H9 (cell line): ENCODE measurements around the gene PKIB. TPM values are rescaled to one million over a fixed set of nuclear protein-coding genes. Genes with fewer than 3 reads are reported as not detected.

Experiments used
- DNase-seq: peaks from one replicate; pipeline ENCODE4 v3.0.0-alpha.2; 2017
- H2AFZ ChIP-seq: one replicate; pipeline ENCODE4 v1.6.1; 2013; ENCODE audit warnings: mild to moderate bottlenecking, low read length, control low read depth, moderate library complexity
- H2AK5ac ChIP-seq: 2 replicates; pipeline ENCODE4 v1.6.1; 2013; ENCODE audit warnings: low read length, control low read depth, mixed read lengths; ENCODE audit not compliant: insufficient read length
- H2BK120ac ChIP-seq: one replicate; pipeline ENCODE4 v1.6.1; 2013; ENCODE audit warnings: low read depth, mild to moderate bottlenecking, low read length, control low read depth, inconsistent platforms; ENCODE audit not compliant: poor library complexity, severe bottlenecking
- H2BK12ac ChIP-seq: 2 replicates; pipeline ENCODE4 v1.6.1; 2013; ENCODE audit warnings: low read length, control low read depth, mixed read lengths, low read depth; ENCODE audit not compliant: insufficient read length
- H2BK15ac ChIP-seq: 2 replicates; pipeline ENCODE4 v1.6.1; 2013; ENCODE audit warnings: low read depth, low read length, control low read depth
- H2BK20ac ChIP-seq: one replicate; pipeline ENCODE4 v1.6.1; 2013; ENCODE audit warnings: low read depth, mild to moderate bottlenecking, low read length, control low read depth, inconsistent platforms; ENCODE audit not compliant: poor library complexity, severe bottlenecking
- H2BK5ac ChIP-seq: 2 replicates; pipeline ENCODE4 v1.6.1; 2013; ENCODE audit warnings: low read length, control low read depth, mixed read lengths; ENCODE audit not compliant: insufficient read length
- H3K14ac ChIP-seq: 2 replicates; pipeline ENCODE4 v1.6.1; 2013; ENCODE audit warnings: low read length, control low read depth; ENCODE audit not compliant: insufficient read depth
- H3K18ac ChIP-seq: 2 replicates; pipeline ENCODE4 v1.6.1; 2013; ENCODE audit warnings: low read depth, mild to moderate bottlenecking, mixed read lengths, low read length, control low read depth; ENCODE audit not compliant: insufficient read length
- H3K23ac ChIP-seq: 2 replicates; pipeline ENCODE4 v1.6.1; 2013; ENCODE audit warnings: low read length, control low read depth, mixed read lengths, low read depth; ENCODE audit not compliant: insufficient read length
- H3K23me2 ChIP-seq: 2 replicates; pipeline ENCODE4 v1.6.1; 2013; ENCODE audit warnings: low read depth, mild to moderate bottlenecking, mixed read lengths, low read length, control low read depth; ENCODE audit not compliant: insufficient read length, poor library complexity, severe bottlenecking
- H3K27ac ChIP-seq: 2 replicates; pipeline ENCODE4 v1.5.1; 2013; ENCODE audit warnings: low read length, control low read depth, mixed read lengths, low read depth; ENCODE audit not compliant: insufficient read length
- H3K27me3 ChIP-seq: 2 replicates; pipeline ENCODE4 v1.6.1; 2013; ENCODE audit warnings: low read length, control low read depth, inconsistent platforms; ENCODE audit not compliant: insufficient read depth
- H3K4ac ChIP-seq: 2 replicates; pipeline ENCODE4 v1.6.1; 2013; ENCODE audit warnings: low read depth, mild to moderate bottlenecking, control low read depth, inconsistent platforms, low read length, moderate library complexity
- H3K4me1 ChIP-seq: 2 replicates; pipeline ENCODE4 v1.6.1; 2013; ENCODE audit warnings: low read length, control low read depth, inconsistent platforms; ENCODE audit not compliant: insufficient read depth
- H3K4me2 ChIP-seq: 2 replicates; pipeline ENCODE4 v1.6.1; 2013; ENCODE audit warnings: low read length, control low read depth, mixed read lengths; ENCODE audit not compliant: insufficient read length, insufficient read depth
- H3K56ac ChIP-seq: 2 replicates; pipeline ENCODE4 v1.6.1; 2013; ENCODE audit warnings: low read depth, mild to moderate bottlenecking, mixed read lengths, low read length, control low read depth; ENCODE audit not compliant: insufficient read length
- H3K79me1 ChIP-seq: 2 replicates; pipeline ENCODE4 v1.6.1; 2013; ENCODE audit warnings: low read depth, mild to moderate bottlenecking, moderate library complexity, low read length, control low read depth, inconsistent platforms; ENCODE audit not compliant: insufficient read depth, poor library complexity, severe bottlenecking
- H3K79me2 ChIP-seq: 2 replicates; pipeline ENCODE4 v1.6.1; 2013; ENCODE audit warnings: low read length, control low read depth, inconsistent platforms; ENCODE audit not compliant: insufficient read depth
- H3K9ac ChIP-seq: 2 replicates; pipeline ENCODE4 v1.6.1; 2013; ENCODE audit warnings: low read length, control low read depth, mixed read lengths; ENCODE audit not compliant: insufficient read length; ENCODE audit errors: extremely low read depth
- H3K9me3 ChIP-seq: one replicate; pipeline ENCODE4 v1.6.1; 2013; ENCODE audit warnings: low read depth, low read length, inconsistent platforms; ENCODE audit not compliant: control insufficient read depth
- H3T11ph ChIP-seq: one replicate; pipeline ENCODE4 v1.6.1; 2013; ENCODE audit warnings: mild to moderate bottlenecking, low read length, control low read depth, inconsistent platforms
- H4K20me1 ChIP-seq: one replicate; pipeline ENCODE4 v1.6.1; 2013; ENCODE audit not compliant: control insufficient read depth, insufficient read length, insufficient read depth
- H4K5ac ChIP-seq: 2 replicates; pipeline ENCODE4 v1.6.1; 2013; ENCODE audit warnings: low read depth, mild to moderate bottlenecking, mixed read lengths, low read length, control low read depth; ENCODE audit not compliant: insufficient read length
- H4K8ac ChIP-seq: replicated peaks from 2 replicates; pipeline ENCODE4 v1.6.1; 2013; ENCODE audit warnings: low read length, control low read depth, mixed read lengths, low read depth; ENCODE audit not compliant: insufficient read length
- H4K91ac ChIP-seq: 2 replicates; pipeline ENCODE4 v1.6.1; 2013; ENCODE audit warnings: low read depth, mild to moderate bottlenecking, moderate library complexity, mixed read lengths, low read length, control low read depth; ENCODE audit not compliant: insufficient read length
- H3K27ac Mint-ChIP-seq, 3 experiments: 2 replicates in 2 of 3; 3 replicates in 1 of 3; pipeline ENCODE4 v1.8.0; 2020 to 2021; ENCODE audit warnings: mixed read lengths in 3 of 3, mild to moderate bottlenecking in 1 of 3, moderate library complexity in 1 of 3
- H3K27me3 Mint-ChIP-seq: 2 replicates; pipeline ENCODE4 v1.8.0; 2021; ENCODE audit warnings: low read depth, mild to moderate bottlenecking, moderate library complexity, mixed read lengths
- H3K36me3 Mint-ChIP-seq, 3 experiments: 2 replicates in 2 of 3; 3 replicates in 1 of 3; pipeline ENCODE4 v1.8.0; 2020 to 2021; ENCODE audit warnings: low read depth in 3 of 3, mixed read lengths in 3 of 3; ENCODE audit not compliant: insufficient read depth in 1 of 3
- H3K4me1 Mint-ChIP-seq, 2 experiments: 2 replicates each; pipeline ENCODE4 v1.8.0; 2020; ENCODE audit warnings: mixed read lengths in 2 of 2
- H3K4me3 Mint-ChIP-seq, 2 experiments: 2 replicates in 1 of 2; 3 replicates in 1 of 2; pipeline ENCODE4 v1.8.0; 2020 to 2021; ENCODE audit warnings: mild to moderate bottlenecking in 2 of 2, mixed read lengths in 2 of 2, moderate library complexity in 1 of 2
- H3K9me3 Mint-ChIP-seq, 2 experiments: 2 replicates in 1 of 2; 3 replicates in 1 of 2; pipeline ENCODE4 v1.8.0; 2020; ENCODE audit warnings: mild to moderate bottlenecking in 2 of 2, mixed read lengths in 2 of 2, moderate library complexity in 1 of 2
- WGBS: extraction: QIAGEN DNeasy Blood & Tissue Kit; methylation state at CpG from one replicate; pipeline ENCODE4 v1.1.7; 2013; ENCODE audit warnings: missing lambda C conversion rate, low lambda C conversion rate, mixed read lengths; ENCODE audit not compliant: insufficient read length; ENCODE audit errors: extremely low coverage; 5-methylcytosine and 5-hydroxymethylcytosine counted together
- total RNA-seq: library from RNA; stranded (reverse); gene quantifications from 2 replicates; pipeline ENCODE4 v1.2.1, GENCODE V29; 2021
- TF ChIP-seq, protein P1 (sequence below): fragments of 200-600 bp; sonication (generic); conservative IDR thresholded peaks from 3 replicates; pipeline ENCODE4 v1.8.0; 2021; ENCODE audit warnings: antibody characterized with exemption, mild to moderate bottlenecking

Gene PKIB
- total RNA-seq, 1 experiment from 2014 or later, result 46.5 TPM

DNA sequence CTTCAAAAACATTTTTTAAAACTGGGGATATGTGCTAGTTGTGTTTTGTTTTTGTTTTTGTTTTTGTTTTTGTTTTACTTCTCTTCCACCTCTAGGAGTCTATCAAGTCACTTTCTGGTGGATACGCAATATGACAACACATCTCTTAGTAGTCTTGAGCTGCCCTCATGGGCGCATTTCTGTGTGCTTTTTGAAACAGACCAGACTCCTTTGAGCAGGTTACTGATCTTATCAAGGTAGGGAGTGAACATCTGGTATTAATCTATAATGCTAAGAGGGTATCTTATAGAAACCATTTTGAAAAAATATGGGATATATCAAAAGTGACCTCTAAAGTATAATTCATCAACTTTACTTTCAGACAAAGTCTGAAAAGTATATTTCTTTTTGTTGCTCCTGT is 56.2 kb downstream of the PKIB start:
- no peak overlapping the region for H4K5ac ChIP-seq
- H3K4me1 Mint-ChIP-seq, result no peaks in the 10 kb centered on the region
- H2BK5ac ChIP-seq, result no peak overlapping the region
- H2AFZ ChIP-seq, result no peak overlapping the region
- H3K79me1 ChIP-seq, result no peaks in the 10 kb centered on the region
- H3K4me2 ChIP-seq, result no peak overlapping the region
- H4K8ac ChIP-seq, result no peak overlapping the region
- no peak overlapping the region for H3K56ac ChIP-seq
- H3K23ac ChIP-seq, result no peak overlapping the region
- no peak overlapping the region for H2BK20ac ChIP-seq
- H3K9me3 Mint-ChIP-seq, result no peaks in the 10 kb centered on the region
- H2AK5ac ChIP-seq, result no peak overlapping the region
- no peaks in the 10 kb centered on the region for H3K23me2 ChIP-seq
- no peak overlapping the region for H2BK12ac ChIP-seq
- H3K9ac ChIP-seq, result no peak overlapping the region
- H3K18ac ChIP-seq, result no peak overlapping the region
- no peak overlapping the region for H3K14ac ChIP-seq
- H3K27me3 Mint-ChIP-seq, result no peaks in the 10 kb centered on the region
- no peak for DNase-seq
- H4K20me1 ChIP-seq, result no peaks in the 10 kb centered on the region
- H3K79me2 ChIP-seq, result no peaks in the 10 kb centered on the region; the same call in 1 of the 2 replicates
- H2BK15ac ChIP-seq, result no peak overlapping the region
- TF ChIP-seq, protein P1, sequence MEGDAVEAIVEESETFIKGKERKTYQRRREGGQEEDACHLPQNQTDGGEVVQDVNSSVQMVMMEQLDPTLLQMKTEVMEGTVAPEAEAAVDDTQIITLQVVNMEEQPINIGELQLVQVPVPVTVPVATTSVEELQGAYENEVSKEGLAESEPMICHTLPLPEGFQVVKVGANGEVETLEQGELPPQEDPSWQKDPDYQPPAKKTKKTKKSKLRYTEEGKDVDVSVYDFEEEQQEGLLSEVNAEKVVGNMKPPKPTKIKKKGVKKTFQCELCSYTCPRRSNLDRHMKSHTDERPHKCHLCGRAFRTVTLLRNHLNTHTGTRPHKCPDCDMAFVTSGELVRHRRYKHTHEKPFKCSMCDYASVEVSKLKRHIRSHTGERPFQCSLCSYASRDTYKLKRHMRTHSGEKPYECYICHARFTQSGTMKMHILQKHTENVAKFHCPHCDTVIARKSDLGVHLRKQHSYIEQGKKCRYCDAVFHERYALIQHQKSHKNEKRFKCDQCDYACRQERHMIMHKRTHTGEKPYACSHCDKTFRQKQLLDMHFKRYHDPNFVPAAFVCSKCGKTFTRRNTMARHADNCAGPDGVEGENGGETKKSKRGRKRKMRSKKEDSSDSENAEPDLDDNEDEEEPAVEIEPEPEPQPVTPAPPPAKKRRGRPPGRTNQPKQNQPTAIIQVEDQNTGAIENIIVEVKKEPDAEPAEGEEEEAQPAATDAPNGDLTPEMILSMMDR, result no peak
- no peaks in the 10 kb centered on the region for H3K4me1 ChIP-seq
- H3K27ac Mint-ChIP-seq, result no peak overlapping the region
- H3K27ac ChIP-seq, result no peak overlapping the region
- no peak overlapping the region for H3T11ph ChIP-seq
- H3K36me3 Mint-ChIP-seq, result 0 out of 7 replicates have a peak, but pooled peaks cover 0 to 1% (median 0%) of the 10 kb centered on the region in 3 experiments
- H4K91ac ChIP-seq, result no peak overlapping the region
- H3K4me3 Mint-ChIP-seq, result no peak overlapping the region
- H3K27me3 ChIP-seq, result no peaks in the 10 kb centered on the region
- no peaks in the 10 kb centered on the region for H3K9me3 ChIP-seq
- no peak overlapping the region for H3K4ac ChIP-seq
- H2BK120ac ChIP-seq, result no peak overlapping the region
- no CpG with 5 or more reads among the region's 2 CpGs for WGBS
